GM12878 (cell line): Measurements from ENCODE around the gene CALD1.

ENCODE experiments used
- ATF3 ChIP-seq: IDR thresholded peaks from 2 replicates; pipeline ENCODE4 v1.6.1; 2011; ENCODE audit warnings: low read depth, mild to moderate bottlenecking, low read length, moderate library complexity, borderline replicate concordance; ENCODE audit errors: extremely low read depth
- CTCF ChIP-seq, 3 experiments: IDR thresholded peaks in 2 of 3; conservative IDR thresholded peaks in 1 of 3; 2 replicates each; pipeline ENCODE4 v1.5.1; 2011; ENCODE audit warnings: low read depth in 3 of 3, low read length in 3 of 3, mild to moderate bottlenecking in 3 of 3, control low read depth in 2 of 3, moderate library complexity in 2 of 3, inconsistent platforms in 1 of 3, mixed read lengths in 1 of 3; ENCODE audit not compliant: control insufficient read depth in 2 of 3, insufficient read depth in 1 of 3; ENCODE audit errors: extremely low read depth in 1 of 3
- KAT2A ChIP-seq: conservative IDR thresholded peaks from 2 replicates; pipeline ENCODE4 v1.6.1; 2011; ENCODE audit warnings: low read depth, low read length; ENCODE audit not compliant: control insufficient read depth
- MAX ChIP-seq: IDR thresholded peaks from 2 replicates; pipeline ENCODE4 v1.6.1; 2012; ENCODE audit warnings: low read depth, low read length, improper control_type of control experiment
- PBX3 ChIP-seq: IDR thresholded peaks from 2 replicates; pipeline ENCODE4 v1.6.1; 2011; ENCODE audit warnings: mild to moderate bottlenecking, low read depth, low read length, moderate library complexity; ENCODE audit not compliant: insufficient replicate concordance
- POLR2A ChIP-seq: IDR thresholded peaks from 2 replicates; pipeline ENCODE4 v1.6.1; 2011; ENCODE audit warnings: low read depth, mild to moderate bottlenecking, low read length
- PRDM15 ChIP-seq: fragments of 450-650 bp; formaldehyde crosslinking; IDR thresholded peaks from 2 replicates; pipeline ENCODE4 v1.4.0; 2020; ENCODE audit warnings: mild to moderate bottlenecking, moderate library complexity
- TAF1 ChIP-seq: IDR thresholded peaks from 2 replicates; pipeline ENCODE4 v1.6.1; 2011; ENCODE audit warnings: mild to moderate bottlenecking, low read depth, low read length, borderline replicate concordance
- ZNF274 ChIP-seq: IDR thresholded peaks from one replicate; pipeline ENCODE4 v1.8.0; 2011; ENCODE audit not compliant: insufficient read length, insufficient read depth

- TF ChIP-seq CTCF (IDR thresholded peaks at IDR 0.05 in 2 of 3, conservative IDR thresholded peaks at IDR 0.05 in 1 of 3; ENCODE audit: control insufficient read depth in 2 of 3, extremely low read depth in 1 of 3, insufficient read depth in 1 of 3, low read depth in 3 of 3, low read length in 3 of 3) = no peak
- TF ChIP-seq TAF1 = no peak
- TF ChIP-seq KAT2A = no peak
- TF ChIP-seq PRDM15 (CRISPR knock-in tag) = no peak
- TF ChIP-seq POLR2A = no peak
- no peak for TF ChIP-seq PBX3
- TF ChIP-seq ZNF274 = no peak
- TF ChIP-seq MAX = no peak
- TF ChIP-seq ATF3 = no peak
Measured at GRCh38 chr7:134894928-134895327, 115.5 kb downstream of the CALD1 start.
